ENCODE results near the gene HYAL4.

GRCh38 chr7:123876557-123877256, 31.7 kb downstream of the HYAL4 start:
- TF ChIP-seq CTCF (IDR thresholded peaks at IDR 0.05): no peak
- TF ChIP-seq POLR2AphosphoS5 (IDR thresholded peaks at IDR 0.05; ENCODE audit: insufficient read depth in 1 of 2, low read depth in 1 of 2): no peak
- TF ChIP-seq POLR2A (IDR thresholded peaks at IDR 0.05): no peak

Measured in vagina (tissue), 2 donors.